ENCODE measurements around the gene SYNGAP1. TPM values are rescaled to one million over a fixed set of nuclear protein-coding genes. Genes with fewer than 3 reads are reported as not detected.

The SYNGAP1 gene
- total RNA-seq, 1 donor from 2014 or later: 6.5 TPM

DNA sequence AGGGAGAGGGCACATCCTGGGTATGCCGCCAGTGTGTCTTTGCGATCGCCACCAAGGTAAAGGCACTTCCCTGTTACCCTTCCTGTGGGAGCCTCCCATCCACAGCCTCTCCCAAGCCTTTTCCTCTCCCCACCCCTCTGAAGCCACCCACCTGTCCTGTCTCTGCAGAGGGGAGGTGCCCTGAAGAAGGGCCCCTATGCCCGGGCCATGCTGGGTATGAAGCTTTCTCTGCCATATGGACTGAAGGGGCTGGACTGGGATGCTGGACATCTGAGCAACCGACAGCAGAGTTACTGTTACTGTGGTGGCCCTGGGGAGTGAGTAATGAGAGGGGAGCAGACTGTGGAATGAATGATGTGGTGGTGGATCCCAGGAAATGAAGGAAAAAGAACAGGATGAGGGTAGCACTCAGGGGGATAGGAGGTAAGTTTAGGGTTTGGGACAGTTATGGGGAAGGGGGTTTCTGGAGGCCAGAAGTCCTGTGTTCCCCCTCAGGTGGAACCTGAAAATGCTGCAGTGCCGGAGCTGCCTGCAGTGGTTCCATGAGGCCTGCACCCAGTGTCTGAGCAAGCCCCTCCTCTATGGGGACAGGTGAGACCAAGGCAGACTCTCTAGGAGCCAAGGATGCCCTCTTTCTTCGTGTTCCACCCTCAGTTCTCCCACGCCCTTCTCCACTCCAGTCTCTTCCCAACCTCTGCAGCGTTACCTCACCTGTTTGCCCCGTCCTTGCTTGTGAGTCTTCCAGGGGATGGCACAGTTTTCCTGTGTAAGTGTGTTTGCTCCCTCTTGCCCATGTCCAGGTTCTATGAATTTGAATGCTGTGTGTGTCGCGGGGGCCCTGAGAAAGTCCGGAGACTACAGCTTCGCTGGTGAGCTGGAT is 6.4 kb upstream of the SYNGAP1 start:
- peaks cover 46% of the 10 kb centered on the region for H3K36me3 ChIP-seq
- no peak overlapping the region for H3K4me3 ChIP-seq
- intact Hi-C loops (cut with micrococcal nuclease): no loop called here
- H3K27me3 ChIP-seq (ENCODE audit: low read depth): no peaks in the 10 kb centered on the region
- H3K4me1 ChIP-seq: peaks cover 72% of the 10 kb centered on the region
- no peak for DNase-seq
- H3K27ac ChIP-seq (replicated peaks): peak overlapping the region; percentile 12
- H3K9me3 ChIP-seq (replicated peaks): no peaks in the 10 kb centered on the region
- TF ChIP-seq CTCF (IDR thresholded peaks at IDR 0.05; ENCODE audit: borderline replicate concordance): no peak

DNA sequence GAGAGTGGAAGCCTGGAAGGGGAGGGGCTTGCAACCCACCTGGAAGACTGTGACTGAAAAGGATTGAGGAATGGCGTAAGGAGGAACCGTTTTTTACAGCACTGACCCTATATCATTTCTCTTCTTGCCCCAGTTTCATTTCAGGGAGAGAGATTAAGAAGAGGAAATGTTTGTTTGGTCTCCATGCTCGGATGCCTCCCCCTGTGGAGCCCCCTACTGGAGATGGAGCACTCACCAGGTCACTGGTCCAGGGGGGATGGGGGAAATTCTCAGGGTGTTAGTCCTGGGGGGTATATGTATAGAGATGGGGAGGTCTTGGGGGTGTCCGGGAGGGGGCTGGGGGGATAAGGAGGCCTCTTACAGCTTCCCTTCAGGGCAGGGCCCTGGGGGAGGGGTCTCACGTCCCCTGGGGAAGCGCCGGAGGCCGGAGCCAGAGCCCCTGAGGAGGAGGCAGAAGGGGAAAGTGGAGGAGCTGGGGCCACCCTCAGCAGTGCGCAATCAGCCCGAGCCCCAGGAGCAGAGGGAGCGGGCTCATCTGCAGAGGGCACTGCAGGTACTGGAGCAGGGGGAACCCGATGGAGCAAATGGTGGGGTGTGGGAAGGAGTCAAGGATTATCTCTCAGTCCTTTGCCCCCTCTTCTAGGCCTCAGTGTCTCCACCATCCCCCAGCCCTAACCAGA is 5.1 kb upstream of the SYNGAP1 start:
- no peaks in the 10 kb centered on the region for H3K27me3 ChIP-seq (ENCODE audit: low read depth)
- TF ChIP-seq CTCF (IDR thresholded peaks at IDR 0.05; ENCODE audit: borderline replicate concordance): no peak
- peaks cover 83% of the 10 kb centered on the region for H3K4me1 ChIP-seq
- H3K4me3 ChIP-seq: no peak overlapping the region
- H3K36me3 ChIP-seq: peaks cover 46% of the 10 kb centered on the region
- no peak overlapping the region for H3K27ac ChIP-seq (replicated peaks)
- no peaks in the 10 kb centered on the region for H3K9me3 ChIP-seq (replicated peaks)
- intact Hi-C loops (cut with micrococcal nuclease): no loop called here
- no peak for DNase-seq

DNA sequence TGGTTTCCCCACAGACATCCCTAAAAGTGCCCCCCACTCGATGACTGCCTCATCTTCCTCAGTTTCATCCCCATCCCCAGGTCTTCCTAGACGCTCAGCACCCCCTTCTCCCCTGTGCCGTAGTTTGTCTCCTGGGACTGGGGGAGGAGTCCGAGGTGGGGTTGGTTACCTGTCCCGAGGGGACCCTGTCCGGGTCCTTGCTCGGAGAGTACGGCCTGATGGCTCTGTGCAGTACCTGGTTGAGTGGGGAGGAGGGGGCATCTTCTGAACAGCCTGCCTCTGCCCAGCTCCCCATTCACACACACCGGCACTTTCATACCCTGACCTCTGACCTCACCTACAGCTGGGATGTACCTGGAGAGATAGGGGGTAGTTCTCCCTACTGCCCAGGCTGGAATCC is 4.0 kb upstream of the SYNGAP1 start:
- H3K36me3 ChIP-seq: peaks cover 46% of the 10 kb centered on the region
- DNase-seq: no peak
- no peak overlapping the region for H3K4me3 ChIP-seq
- peaks cover 81% of the 10 kb centered on the region for H3K4me1 ChIP-seq
- H3K27ac ChIP-seq (replicated peaks): no peak overlapping the region
- no peaks in the 10 kb centered on the region for H3K9me3 ChIP-seq (replicated peaks)
- intact Hi-C loops (cut with micrococcal nuclease): no loop called here
- no peaks in the 10 kb centered on the region for H3K27me3 ChIP-seq (ENCODE audit: low read depth)
- TF ChIP-seq CTCF (IDR thresholded peaks at IDR 0.05; ENCODE audit: borderline replicate concordance): no peak

- DNase-seq: no peak
- no peaks in the 10 kb centered on the region for H3K27me3 ChIP-seq (ENCODE audit: low read depth)
- peak overlapping the region; percentile 97 for H3K27ac ChIP-seq (replicated peaks)
Observed at GRCh38 chr6:33416386-33417127, 3.3 kb upstream of the SYNGAP1 start.

More at GRCh38 chr6:33416386-33417127, 3.3 kb upstream of the SYNGAP1 start:
- Histone ChIP-seq H3K36me3 (peaks cover 46% of the 10 kb centered on the region), H3K4me1 (peaks cover 74% of the 10 kb centered on the region), H3K9me3 (replicated peaks) (no peaks in the 10 kb centered on the region), H3K4me3 (peak overlapping the region; percentile 86)
- TF ChIP-seq CTCF (IDR thresholded peaks at IDR 0.05; ENCODE audit: borderline replicate concordance): no peak
- intact Hi-C loops (cut with micrococcal nuclease): no loop called here

Measured in left ventricle myocardium inferior (tissue), 1 donor.